Islet precursor cell (in vitro differentiated cells): ENCODE data around the gene HRCT1.
"Not testable (repeated sequence)": the region's sequence is repeated elsewhere in the genome, so short reads cannot be mapped to it uniquely, and the experiment has no call there.

ENCODE experiments used
- DNase-seq: peaks from one replicate; pipeline ENCODE4 v3.0.0-alpha.2; 2018

HRCT1 gene

GRCh38 chr9:35897376-35898099 lies 8.5 kb upstream of the HRCT1 start:
- not testable (repeated sequence) for DNase-seq

GRCh38 chr9:35898337-35898736 lies 7.7 kb upstream of the HRCT1 start:
- DNase-seq: no peak

DNA sequence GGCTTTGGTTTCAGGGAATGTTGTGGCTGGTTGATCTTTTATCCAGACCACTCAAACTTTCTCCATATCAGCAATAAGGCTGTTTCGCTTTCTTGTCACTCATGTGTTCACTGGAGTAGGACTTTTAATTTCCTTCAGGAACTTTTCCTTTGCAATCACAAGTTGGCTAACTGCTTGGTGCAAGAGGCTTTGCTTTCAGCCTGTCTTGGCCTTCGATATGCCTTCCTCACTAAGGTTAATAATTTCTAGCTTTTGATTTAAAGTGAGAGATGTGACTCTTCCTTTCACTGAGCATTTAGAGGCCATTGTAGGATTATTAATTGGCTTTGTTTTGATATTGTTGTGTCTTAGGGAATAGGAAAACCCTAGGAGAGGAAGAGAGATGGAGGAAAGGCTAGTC lies 7.0 kb upstream of the HRCT1 start:
- DNase-seq: no peak

DNA sequence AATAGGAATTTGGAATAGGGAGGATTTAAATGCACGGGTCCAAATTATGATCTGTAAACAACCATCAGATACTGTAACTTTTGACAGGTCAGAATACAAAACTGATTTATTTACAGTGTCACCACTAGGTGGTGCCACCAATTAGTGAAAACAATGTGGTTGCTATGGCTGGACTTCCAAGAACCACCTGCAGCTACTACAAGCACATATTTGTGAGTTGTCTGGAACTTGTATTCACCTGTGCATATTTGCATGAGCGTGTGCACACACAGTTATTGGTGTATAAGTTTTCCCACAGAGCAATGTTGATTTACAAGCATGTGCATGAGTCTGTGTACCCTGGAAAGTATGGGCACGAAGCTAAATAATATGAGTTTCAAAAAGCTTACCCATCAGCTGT lies 3.0 kb upstream of the HRCT1 start:
- peak; percentile 61 for DNase-seq

DNA sequence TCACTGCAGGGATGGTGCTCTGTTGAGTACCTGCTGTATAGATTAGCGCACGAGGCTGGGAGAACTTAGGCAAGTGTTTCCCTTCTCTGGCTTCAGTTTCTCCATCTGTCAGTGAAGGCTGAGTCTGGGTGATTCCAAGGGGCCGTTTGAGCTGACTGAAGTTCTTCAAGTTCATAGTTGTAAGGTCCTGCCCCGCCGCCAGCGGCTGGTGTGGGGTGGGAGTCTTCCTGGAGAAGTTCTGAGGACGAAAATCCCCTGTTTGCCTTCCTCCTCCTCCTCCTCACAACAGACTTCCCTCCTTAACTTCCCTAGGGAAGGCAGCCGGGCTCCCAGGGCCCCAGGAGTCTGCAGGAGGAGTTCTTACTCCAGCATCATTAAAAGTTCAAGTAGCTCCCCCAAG lies 1.7 kb upstream of the HRCT1 start:
- no peak for DNase-seq

DNA sequence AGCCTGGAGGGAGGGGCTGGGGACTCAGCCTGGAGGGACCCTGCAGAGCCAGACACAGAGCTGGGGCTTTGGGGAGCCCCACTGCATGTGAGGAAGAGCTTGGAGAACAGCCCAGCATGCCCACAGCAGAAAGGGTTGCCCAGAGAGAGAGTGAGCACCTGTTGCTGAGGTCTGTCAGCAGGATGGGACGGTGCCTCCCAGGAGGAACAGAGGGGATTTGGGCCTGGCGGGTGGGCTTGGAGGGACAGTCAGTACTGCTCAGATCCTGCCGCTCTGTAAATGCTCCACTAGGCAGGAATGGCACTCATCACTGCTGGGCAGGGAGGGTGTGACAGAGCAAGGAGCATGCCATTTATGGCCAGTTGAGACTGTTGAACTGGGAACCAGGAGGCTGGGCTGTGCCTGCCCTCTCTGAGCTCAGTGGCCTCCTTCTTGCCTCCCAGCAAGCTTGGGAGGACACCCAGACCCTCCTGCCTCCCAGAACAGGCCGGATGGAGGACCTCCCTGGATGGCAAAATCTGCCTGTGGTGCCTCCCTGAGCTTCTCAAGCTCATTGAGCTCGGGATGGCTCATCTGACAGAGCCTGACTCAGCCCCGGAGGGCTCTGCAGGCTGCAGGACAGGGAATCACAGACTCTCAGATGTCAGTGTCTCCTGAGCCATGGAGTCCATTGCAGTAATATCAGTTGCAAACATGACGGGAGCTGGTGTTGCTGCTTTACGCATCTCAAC lies 786 bp upstream of the HRCT1 start:
- DNase-seq: peak; percentile 72

- peak; percentile 68 for DNase-seq
These were observed 1.1 kb downstream of the HRCT1 start for GRCh38 chr9:35906923-35907699.

DNA sequence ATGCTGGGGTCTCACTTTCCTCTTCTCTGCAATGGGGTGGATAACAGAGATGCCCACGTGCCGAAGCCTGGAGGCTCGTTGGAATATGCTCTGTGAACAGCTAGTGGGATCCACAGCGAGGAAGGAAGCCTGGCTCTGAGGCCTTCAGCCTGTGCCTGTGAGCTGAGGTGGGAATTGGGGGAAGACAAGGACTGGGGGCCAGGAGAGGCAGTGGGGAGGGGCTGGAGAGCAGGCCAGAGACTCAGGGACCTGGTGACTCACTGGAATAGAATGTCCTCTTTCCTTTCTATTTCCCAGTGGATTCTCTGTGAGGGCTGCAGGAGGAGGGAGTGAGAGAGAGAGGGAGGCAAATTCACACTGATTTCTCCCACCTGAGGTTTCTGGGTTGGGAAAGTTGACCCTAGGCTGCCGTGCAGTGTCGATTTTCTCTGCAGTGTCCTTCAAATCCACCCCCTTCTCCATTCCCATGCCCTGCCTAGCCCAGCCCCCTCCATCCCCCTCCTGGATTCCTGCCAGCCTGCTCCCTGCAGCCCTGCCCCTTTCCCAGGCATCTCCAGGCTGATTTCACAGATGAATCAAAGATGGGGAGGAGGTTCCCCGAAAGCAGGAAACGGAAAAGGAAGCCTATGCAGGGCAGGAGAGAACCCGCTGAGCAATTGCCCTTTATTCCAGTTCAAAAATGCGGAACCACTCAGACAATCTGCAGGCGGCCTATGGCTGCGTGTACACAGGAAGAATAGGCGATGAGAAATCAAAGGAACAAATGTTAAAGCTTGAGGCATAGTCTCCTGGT lies 1.9 kb downstream of the HRCT1 start:
- peak; percentile 92 for DNase-seq

DNA sequence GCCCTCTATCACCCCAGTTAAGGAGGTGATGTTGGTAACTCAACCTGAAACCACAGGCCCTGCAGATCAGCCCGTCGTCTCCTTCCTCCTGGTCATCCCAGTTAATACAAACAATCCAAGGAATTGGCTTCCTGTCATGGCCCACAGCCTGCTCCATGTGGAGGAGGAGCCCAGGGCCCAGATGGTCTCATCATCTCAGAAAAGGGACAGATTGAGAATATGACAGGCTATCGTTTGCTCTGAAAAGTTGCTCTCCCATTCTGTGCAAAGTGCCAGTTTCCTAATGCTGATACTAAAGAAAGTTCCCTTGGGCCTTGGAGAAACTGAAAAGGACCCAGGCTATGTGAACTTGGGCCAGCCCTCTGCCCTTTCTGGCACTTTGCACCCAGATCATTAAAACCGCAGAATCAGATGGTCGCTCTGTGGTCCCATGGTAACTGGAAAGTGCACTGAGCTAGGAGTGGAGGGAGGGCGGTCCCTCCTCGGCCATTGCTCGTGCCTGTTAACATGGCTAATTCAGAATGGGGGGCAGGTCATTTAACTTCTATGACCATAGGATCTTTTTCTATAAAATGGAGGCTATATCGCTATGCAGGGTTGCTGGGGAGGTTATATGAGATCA lies 2.6 kb downstream of the HRCT1 start:
- DNase-seq: peak; percentile 60

- peak; percentile 51 for DNase-seq
These were observed 3.3 kb downstream of the HRCT1 start, which contains the start of gene SPAAR for GRCh38 chr9:35909274-35909673. Gene SPAAR (plus strand): TSS chr9:35909490. CDS start chr9:35910464, 974 bp downstream.

DNA sequence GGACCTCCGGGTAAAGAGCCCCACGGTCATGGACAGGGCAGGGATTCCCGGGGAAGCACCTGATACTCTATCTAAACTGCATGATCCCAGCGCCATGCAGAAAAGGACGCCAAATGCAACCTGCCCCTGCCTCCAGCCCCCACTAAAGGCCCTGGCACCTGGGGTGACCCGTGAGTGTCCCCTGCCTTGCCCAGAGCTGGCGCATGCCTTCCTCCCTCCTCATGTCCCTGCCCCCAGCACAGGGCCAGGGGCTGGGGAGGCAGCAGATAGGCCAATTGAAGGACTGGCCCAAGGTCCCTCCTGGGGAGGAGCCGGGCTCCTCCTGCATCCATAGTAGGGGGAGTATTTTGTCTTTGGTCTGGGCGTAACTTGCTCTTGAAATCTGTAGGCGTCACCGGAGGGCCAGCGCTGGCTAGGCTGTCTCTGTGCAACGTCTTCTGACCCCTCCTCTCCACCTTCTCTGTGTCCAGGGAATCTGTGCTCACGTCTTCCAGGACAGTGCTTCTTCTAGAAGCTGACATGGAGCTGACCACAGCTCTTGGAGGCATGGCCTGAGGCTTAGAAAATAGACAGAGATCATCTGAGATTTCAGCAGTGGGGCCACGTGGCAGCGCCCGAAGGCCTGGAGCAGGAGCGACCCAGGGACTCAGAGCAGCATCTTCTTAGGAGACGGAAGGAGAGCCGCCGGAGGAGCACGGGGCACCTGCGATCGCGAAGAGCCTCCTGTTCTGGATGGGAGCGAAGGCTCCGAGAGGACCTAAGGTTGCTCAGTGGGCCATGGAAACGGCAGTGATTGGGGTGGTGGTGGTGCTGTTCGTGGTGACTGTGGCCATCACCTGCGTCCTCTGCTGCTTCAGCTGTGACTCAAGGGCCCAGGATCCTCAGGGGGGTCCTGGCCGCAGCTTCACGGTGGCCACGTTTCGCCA lies 3.9 kb downstream of the HRCT1 start:
- peak; percentile 67 for DNase-seq

GRCh38 chr9:35910613-35911359 lies 4.8 kb downstream of the HRCT1 start:
- DNase-seq: peak; percentile 74

DNA sequence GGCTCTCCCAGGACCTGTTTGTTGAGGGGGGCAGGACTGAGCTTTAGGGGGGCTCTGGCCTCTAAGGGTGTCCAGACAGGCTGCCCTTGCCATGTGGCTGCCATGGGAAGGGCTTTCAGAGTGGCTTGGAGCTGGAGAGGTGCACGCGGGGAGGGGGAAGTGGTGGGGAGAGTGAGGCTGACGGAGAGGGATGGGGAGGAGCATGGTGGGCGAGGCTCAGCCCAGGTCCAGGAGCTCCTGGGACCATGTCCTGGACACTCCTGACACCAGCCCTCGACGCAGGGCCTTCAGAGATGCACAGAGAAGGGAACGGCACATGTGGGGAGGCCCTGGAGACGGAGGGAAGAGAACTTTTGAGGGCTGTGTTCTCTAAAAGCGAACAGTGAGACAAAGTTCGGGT lies 5.7 kb downstream of the HRCT1 start:
- DNase-seq: no peak

- no peak for DNase-seq
These were observed 6.9 kb downstream of the HRCT1 start for GRCh38 chr9:35912791-35913400.

DNA sequence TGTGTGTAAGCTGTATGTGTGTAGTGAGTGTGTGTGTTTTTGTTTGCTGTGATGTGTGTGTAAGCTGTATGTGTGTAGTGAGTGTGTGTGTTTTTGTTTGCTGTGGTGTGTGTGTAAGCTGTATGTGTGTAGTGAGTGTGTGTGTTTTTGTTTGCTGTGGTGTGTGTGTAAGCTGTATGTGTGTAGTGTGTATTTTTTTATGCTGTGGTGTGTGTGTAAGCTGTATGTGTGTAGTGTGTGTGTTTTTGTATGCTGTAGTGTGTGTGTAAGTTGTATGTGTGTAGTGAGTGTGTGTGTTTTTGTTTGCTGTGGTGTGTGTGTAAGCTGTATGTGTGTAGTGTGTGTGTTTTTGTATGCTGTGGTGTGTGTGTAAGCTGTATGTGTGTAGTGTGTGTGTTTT lies 7.4 kb downstream of the HRCT1 start:
- not testable (repeated sequence) for DNase-seq

DNA sequence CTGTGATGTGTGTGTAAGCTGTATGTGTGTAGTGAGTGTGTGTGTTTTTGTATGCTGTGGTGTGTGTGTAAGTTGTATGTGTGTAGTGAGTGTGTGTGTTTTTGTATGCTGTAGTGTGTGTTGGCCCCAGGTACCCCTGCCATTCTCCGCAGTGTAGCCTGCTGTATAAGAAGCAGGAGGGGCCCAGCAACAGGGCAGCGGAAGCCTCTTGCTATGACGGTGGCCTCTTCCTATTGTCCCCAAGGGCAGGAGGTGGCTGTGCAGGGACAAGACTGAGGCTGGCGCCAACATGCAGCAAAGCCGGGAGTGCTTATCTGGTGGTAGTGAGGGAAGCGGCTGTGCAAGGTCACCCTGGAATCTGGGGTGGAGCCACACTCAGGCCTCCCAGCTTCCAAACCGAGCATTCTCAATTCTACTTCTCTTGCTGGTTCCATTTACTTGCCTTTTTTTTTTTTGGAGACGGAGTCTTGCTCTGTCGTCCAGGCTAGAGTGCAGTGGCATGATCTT lies 8.4 kb downstream of the HRCT1 start:
- peak; percentile 82 for DNase-seq

- DNase-seq: peak; percentile 64
These were observed 9.8 kb downstream of the HRCT1 start for GRCh38 chr9:35915681-35916294.

GRCh38 chr9:35917261-35917660 lies 11.3 kb downstream of the HRCT1 start:
- no peak for DNase-seq

DNA sequence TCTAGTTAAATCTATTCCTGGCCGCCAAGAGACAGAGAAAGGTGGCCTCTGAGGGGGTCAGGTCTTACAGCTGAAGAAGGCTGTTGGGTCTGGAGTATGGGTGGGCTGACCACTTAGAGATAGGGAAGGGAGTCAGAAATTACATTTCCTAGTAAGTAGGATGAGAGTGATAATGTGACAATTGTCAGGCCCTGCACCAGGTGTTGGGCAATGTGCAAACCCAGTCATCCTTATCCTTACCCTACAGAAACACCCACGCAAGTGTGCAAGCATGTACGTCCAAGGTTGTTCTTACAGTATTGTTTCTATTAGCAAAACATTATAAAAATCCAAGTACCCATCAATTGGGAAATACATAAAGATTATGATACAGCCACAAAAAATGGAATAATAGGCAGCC lies 12.8 kb downstream of the HRCT1 start:
- DNase-seq: no peak
